Smooth muscle cell (in vitro differentiated cells): Measurements from ENCODE around the gene GPATCH1. TPM values are rescaled to one million over a fixed set of nuclear protein-coding genes. Genes with fewer than 3 reads are reported as not detected.

ENCODE experiments used
- DNase-seq: peaks from one replicate; lab custom pipeline; 2025; ENCODE audit not compliant: unreplicated experiment; lab: John Stamatoyannopoulos, UW
- H2AFZ ChIP-seq: fragments of 200-600 bp; sonication (generic); 2 replicates; pipeline ENCODE4 v1.6.0; 2016; ENCODE audit warnings: antibody characterized with exemption, low read depth, mild to moderate bottlenecking
- H3F3A ChIP-seq: fragments of 200-600 bp; sonication (generic); 2 replicates; pipeline ENCODE4 v1.6.0; 2017; ENCODE audit warnings: antibody characterized with exemption, low read depth
- H3K27ac ChIP-seq: fragments of 200-600 bp; sonication (generic); 2 replicates; pipeline ENCODE4 v1.5.1; 2016; ENCODE audit warnings: low read depth, mild to moderate bottlenecking
- H3K27me3 ChIP-seq: fragments of 200-600 bp; sonication (generic); 2 replicates; pipeline ENCODE4 v1.6.1; 2016; ENCODE audit warnings: low read depth, mild to moderate bottlenecking
- H3K36me3 ChIP-seq: fragments of 200-600 bp; sonication (generic); 2 replicates; pipeline ENCODE4 v1.5.1; 2016; ENCODE audit warnings: low read depth
- H3K4me1 ChIP-seq: fragments of 200-600 bp; sonication (generic); 2 replicates; pipeline ENCODE4 v1.5.1; 2016; ENCODE audit warnings: low read depth
- H3K4me2 ChIP-seq: fragments of 200-600 bp; sonication (generic); 2 replicates; pipeline ENCODE4 v1.6.0; 2016; ENCODE audit warnings: mild to moderate bottlenecking
- H3K4me3 ChIP-seq: fragments of 200-600 bp; sonication (generic); 2 replicates; pipeline ENCODE4 v1.5.1; 2016; ENCODE audit warnings: mild to moderate bottlenecking
- H3K79me2 ChIP-seq: fragments of 200-600 bp; sonication (generic); 2 replicates; pipeline ENCODE4 v1.6.0; 2016; ENCODE audit warnings: low read depth, mild to moderate bottlenecking
- H3K9ac ChIP-seq: fragments of 200-600 bp; sonication (generic); 2 replicates; pipeline ENCODE4 v1.6.0; 2016; ENCODE audit warnings: low read depth
- H3K9me3 ChIP-seq: fragments of 200-600 bp; sonication (generic); replicated peaks from 2 replicates; pipeline ENCODE4 v1.5.1; 2016; ENCODE audit warnings: low read depth
- H4K20me1 ChIP-seq: fragments of 200-600 bp; sonication (generic); 2 replicates; pipeline ENCODE4 v1.6.0; 2016; ENCODE audit warnings: low read depth
- CTCF ChIP-seq: fragments of 200-600 bp; sonication (generic); IDR thresholded peaks from 2 replicates; pipeline ENCODE4 v1.5.1; 2017; ENCODE audit warnings: borderline replicate concordance, mild to moderate bottlenecking, antibody characterized with exemption; ENCODE audit not compliant: insufficient read depth, poor library complexity, severe bottlenecking
- WGBS: methylation state at CpG from one replicate; pipeline ENCODE4 v1.1.7; 2016; ENCODE audit warnings: low lambda C conversion rate; 5-methylcytosine and 5-hydroxymethylcytosine counted together
- polyA plus RNA-seq: library from polyadenylated mRNA; unstranded; fragments of >200 nt; fragmentation: Nextera tagmentation; extraction: Ambion mirVana; gene quantifications from 2 replicates; pipeline ENCODE4 v1.2.1, GENCODE V29; 2016
- total RNA-seq: library from RNA; depleted of rRNA; stranded (reverse); fragments of >200 nt; gene quantifications from 2 replicates; pipeline ENCODE4 v1.2.3, GENCODE V29; 2014

GPATCH1 gene
- total and polyA plus RNA-seq, 2 experiments from 2014 or later: 2.8 to 4.3 TPM

- no peaks in the 10 kb centered on the region for H3K9me3 ChIP-seq
These were observed 20.1 kb downstream of the GPATCH1 start for GRCh38 chr19:33100894-33101644.

GRCh38 chr19:33102893-33103292 lies 21.9 kb downstream of the GPATCH1 start:
- Histone ChIP-seq H3K27me3 (no peaks in the 10 kb centered on the region), H3K4me1 (no peaks in the 10 kb centered on the region), H3K9ac (no peak overlapping the region), H3K4me2 (no peak overlapping the region), H3K4me3 (no peak overlapping the region), H2AFZ (no peak overlapping the region), H3K36me3 (peaks cover 7% of the 10 kb centered on the region), H3K9me3 (no peaks in the 10 kb centered on the region), H3K27ac (no peak overlapping the region), H3F3A (no peaks in the 10 kb centered on the region), H3K79me2 (no peaks in the 10 kb centered on the region), H4K20me1 (no peaks in the 10 kb centered on the region)
- no peak for DNase-seq
- no peak for TF ChIP-seq CTCF
- WGBS: 98% methylated on average over 6 of the region's 6 CpGs

More at GRCh38 chr19:33100894-33101644, 20.1 kb downstream of the GPATCH1 start:
- Histone ChIP-seq H3K27ac (no peak overlapping the region), H3K36me3 (peaks cover 7% of the 10 kb centered on the region), H3K4me1 (no peaks in the 10 kb centered on the region), H3K4me2 (no peak overlapping the region), H3K79me2 (no peaks in the 10 kb centered on the region), H3F3A (no peaks in the 10 kb centered on the region), H4K20me1 (no peaks in the 10 kb centered on the region), H3K9ac (no peak overlapping the region), H3K4me3 (no peak overlapping the region), H3K27me3 (no peaks in the 10 kb centered on the region), H2AFZ (no peak overlapping the region)
- no peak for TF ChIP-seq CTCF
- DNase-seq: no peak
- 95% methylated on average over 10 of the region's 10 CpGs for WGBS

GRCh38 chr19:33108161-33108560 lies 27.2 kb downstream of the GPATCH1 start:
- 97% methylated on average over 10 of the region's 10 CpGs for WGBS
- Histone ChIP-seq H3K36me3 (peaks cover 10% of the 10 kb centered on the region), H3K27me3 (no peaks in the 10 kb centered on the region), H3K9ac (no peak overlapping the region), H3K4me3 (no peak overlapping the region), H3F3A (no peaks in the 10 kb centered on the region), H2AFZ (no peak overlapping the region), H3K4me2 (no peak overlapping the region), H3K79me2 (no peaks in the 10 kb centered on the region), H4K20me1 (no peaks in the 10 kb centered on the region), H3K27ac (no peak overlapping the region), H3K9me3 (no peaks in the 10 kb centered on the region), H3K4me1 (no peaks in the 10 kb centered on the region)
- DNase-seq: no peak
- TF ChIP-seq CTCF: no peak
